ENCODE measurements around the gene ATXN7L2.

The ATXN7L2 gene

GRCh38 chr1:109501644-109502363 lies 18.1 kb downstream of the ATXN7L2 start:
- no peak overlapping the region for H3K4me3 ChIP-seq (ENCODE audit: control insufficient read depth, low read depth, low read length)
- TF ChIP-seq CTCF (IDR thresholded peaks at IDR 0.05; ENCODE audit: control insufficient read depth, insufficient read depth, low read depth, low read length, missing control alignments) = no peak
- DNase-seq (ENCODE audit: low read depth) = no peak

DNA sequence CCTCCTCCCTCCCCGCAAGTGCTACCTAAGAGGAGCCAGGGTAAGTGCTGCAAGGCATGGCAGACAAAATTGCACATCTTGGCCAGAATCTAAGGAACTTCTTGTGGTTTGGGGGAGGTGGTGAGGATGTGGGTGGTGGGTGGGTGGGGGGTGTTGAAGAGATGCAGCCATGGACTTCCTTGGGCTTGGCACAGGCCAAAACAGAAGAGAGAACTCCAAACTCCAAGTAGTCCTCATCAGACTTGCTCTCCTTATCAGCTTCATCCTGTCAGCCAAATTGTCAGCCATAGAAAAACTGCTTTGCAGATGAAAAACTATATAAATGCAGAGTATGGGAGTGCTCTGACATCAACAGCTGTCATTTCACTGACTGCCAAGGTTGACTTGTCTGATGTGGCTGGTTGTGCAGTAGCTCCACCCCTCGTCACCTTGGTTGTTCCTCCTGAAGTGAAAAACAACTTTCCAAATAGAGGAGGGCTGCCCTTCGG lies 18.7 kb downstream of the ATXN7L2 start:
- no peak for DNase-seq (ENCODE audit: low read depth)
- no peak overlapping the region for H3K4me3 ChIP-seq (ENCODE audit: control insufficient read depth, low read depth, low read length)
- no peak for TF ChIP-seq CTCF (IDR thresholded peaks at IDR 0.05; ENCODE audit: control insufficient read depth, insufficient read depth, low read depth, low read length, missing control alignments)

DNA sequence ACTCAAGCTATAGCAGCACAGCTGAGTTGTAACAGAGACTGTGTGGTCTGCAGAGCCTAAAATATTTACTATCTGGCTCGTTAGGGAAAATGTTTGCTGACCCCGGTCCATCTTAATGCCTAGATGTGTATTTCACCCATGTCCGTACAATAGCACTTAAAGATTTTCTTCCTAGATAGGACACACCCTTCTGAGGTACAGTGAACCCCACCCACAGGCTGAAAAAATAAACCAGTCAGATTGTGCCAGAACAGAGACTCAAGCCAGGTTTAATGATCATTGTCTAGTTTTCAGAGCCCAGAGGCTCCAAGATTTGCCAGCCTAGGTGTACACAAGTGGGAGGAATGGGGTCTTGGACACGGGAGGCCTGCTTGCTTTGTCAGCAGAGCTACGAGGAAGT lies 20.2 kb downstream of the ATXN7L2 start:
- TF ChIP-seq CTCF (IDR thresholded peaks at IDR 0.05; ENCODE audit: control insufficient read depth, insufficient read depth, low read depth, low read length, missing control alignments) = no peak
- no peak overlapping the region for H3K4me3 ChIP-seq (ENCODE audit: control insufficient read depth, low read depth, low read length)

GRCh38 chr1:109504974-109505373 lies 21.3 kb downstream of the ATXN7L2 start:
- no peak for DNase-seq (ENCODE audit: low read depth)
- TF ChIP-seq CTCF (IDR thresholded peaks at IDR 0.05; ENCODE audit: control insufficient read depth, insufficient read depth, low read depth, low read length, missing control alignments) = no peak
- H3K4me3 ChIP-seq (ENCODE audit: control insufficient read depth, low read depth, low read length) = no peak overlapping the region

More for the DNA sequence above, 20.2 kb downstream of the ATXN7L2 start:
- no peak for DNase-seq (ENCODE audit: low read depth)

- no peak overlapping the region for H3K4me3 ChIP-seq (ENCODE audit: control insufficient read depth, low read depth, low read length)
- no peak for TF ChIP-seq CTCF (IDR thresholded peaks at IDR 0.05; ENCODE audit: control insufficient read depth, insufficient read depth, low read depth, low read length, missing control alignments)
- DNase-seq (ENCODE audit: low read depth) = no peak
Measured at GRCh38 chr1:109508001-109508872, 24.5 kb downstream of the ATXN7L2 start.

DNA sequence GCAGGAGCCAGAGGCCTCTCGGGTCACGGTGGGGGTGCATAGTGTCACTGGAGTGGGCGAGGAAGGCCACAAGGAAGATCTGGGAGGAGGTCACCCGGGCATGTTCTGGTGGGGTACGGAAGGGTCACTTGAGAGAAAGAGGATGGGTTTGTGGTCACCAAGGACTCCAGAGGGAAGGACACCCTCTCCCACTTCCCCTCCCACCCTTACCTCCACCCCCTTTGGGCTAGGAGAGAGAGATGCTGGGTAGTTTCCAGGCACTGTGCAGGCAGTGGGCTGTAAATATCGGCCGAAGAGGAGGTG lies 25.1 kb downstream of the ATXN7L2 start:
- no peak for DNase-seq (ENCODE audit: low read depth)
- no peak for TF ChIP-seq CTCF (IDR thresholded peaks at IDR 0.05; ENCODE audit: control insufficient read depth, insufficient read depth, low read depth, low read length, missing control alignments)
- peak overlapping the region; percentile 67 for H3K4me3 ChIP-seq (ENCODE audit: control insufficient read depth, low read depth, low read length)
